K562 (cell line): ENCODE results near the gene ATAD2B. TPM values are rescaled to one million over a fixed set of nuclear protein-coding genes. Genes with fewer than 3 reads are reported as not detected.

Experiments used
- ATAC-seq: fragments of 200-7000 bp; cut with Tn5 transposase; 3 replicates; pipeline ENCODE4 v1.9.1; 2020; ENCODE audit warnings: moderate library complexity
- BruUV-seq: library from RNA; stranded (reverse); fragments of 400-500 nt; replicated peaks from 2 replicates; lab custom pipeline; 2021; lab: Mats Ljungman, UMichigan
- CTCF ChIA-PET: fragments of 300-600 bp; formaldehyde crosslinking; extraction: SDS; loops from one replicate; lab custom pipeline; 2021; ENCODE audit warnings: low intra/inter-chr PET ratio; lab: Yijun Ruan, JAX
- POLR2A ChIA-PET: fragments of 300-600, 350-650 bp; sonication (Branson Sonifier 250); formaldehyde crosslinking; extraction: SDS; loops from one replicate; lab custom pipeline; 2021; ENCODE audit warnings: antibody characterized with exemption, inconsistent platforms; lab: Yijun Ruan, JAX
- DNase-seq, 4 experiments: peaks; one replicate each; pipeline versions ENCODE4 v3.0.0 to v3.0.0-alpha.2; 2011 to 2018; ENCODE audit warnings: low spot score in 3 of 4, mixed read lengths in 3 of 4; ENCODE audit errors: extremely low read depth in 1 of 4
- FAIRE-seq: peaks from 2 replicates; lab custom pipeline; 2011; peaks lifted over from hg19 to GRCh38; lab: Jason Lieb, UNC
- H2AFZ ChIP-seq: 2 replicates; pipeline ENCODE4 v1.6.0; 2011; ENCODE audit warnings: low read depth, low read length, control low read depth, inconsistent platforms
- H3K27ac ChIP-seq: fragments of 200-600 bp; 3 replicates; pipeline ENCODE4 v1.8.0; 2011; ENCODE audit warnings: low read depth, mild to moderate bottlenecking, control low read depth, inconsistent platforms, low read length, moderate library complexity, mixed read lengths; ENCODE audit errors: extremely low read depth
- H3K27me3 ChIP-seq, 2 experiments: fragments of 300-600 bp in 1 of 2; 2 replicates in 1 of 2; 3 replicates in 1 of 2; pipeline versions ENCODE4 v1.6.0 to v1.8.0; 2011; ENCODE audit warnings: inconsistent platforms in 2 of 2, low read length in 2 of 2, mild to moderate bottlenecking in 1 of 2, mixed read lengths in 1 of 2, moderate library complexity in 1 of 2; ENCODE audit not compliant: control insufficient read depth in 2 of 2, insufficient read depth in 2 of 2
- H3K36me3 ChIP-seq: fragments of 300-600 bp; 3 replicates; pipeline ENCODE4 v1.8.0; 2011; ENCODE audit warnings: mild to moderate bottlenecking, low read length, inconsistent platforms; ENCODE audit not compliant: control insufficient read depth, insufficient read depth
- H3K4me1 ChIP-seq, 2 experiments: fragments of 200-600 bp in 1 of 2; replicated peaks in 1 of 2; 2 replicates in 1 of 2; 3 replicates in 1 of 2; pipeline versions ENCODE4 v1.5.1 to v1.8.0; 2011; ENCODE audit warnings: inconsistent platforms in 2 of 2, low read length in 2 of 2, mild to moderate bottlenecking in 1 of 2, mixed read lengths in 1 of 2, moderate library complexity in 1 of 2; ENCODE audit not compliant: control insufficient read depth in 2 of 2, insufficient read depth in 2 of 2
- H3K4me2 ChIP-seq: 2 replicates; pipeline ENCODE4 v1.6.1; 2011; ENCODE audit warnings: low read length, control low read depth, inconsistent platforms, mixed read lengths; ENCODE audit not compliant: insufficient read depth
- H3K4me3 ChIP-seq: fragments of 200-600 bp; sonication (generic), shearing (Covaris generic); 2 replicates; pipeline ENCODE4 v1.5.1; 2016; ENCODE audit warnings: control low read depth, inconsistent platforms
- H3K79me2 ChIP-seq: fragments of 200-600 bp; 3 replicates; pipeline ENCODE4 v1.8.0; 2011; ENCODE audit warnings: low read length, inconsistent platforms; ENCODE audit not compliant: control insufficient read depth, insufficient read depth
- H3K9ac ChIP-seq, 2 experiments: 2 replicates each; pipeline versions ENCODE4 v1.6.0 to v1.6.1; 2011; ENCODE audit warnings: low read depth in 2 of 2, low read length in 2 of 2, control low read depth in 1 of 2, inconsistent platforms in 1 of 2, mild to moderate bottlenecking in 1 of 2, mixed read lengths in 1 of 2; ENCODE audit not compliant: insufficient read depth in 1 of 2
- H3K9me1 ChIP-seq: one replicate; pipeline ENCODE4 v1.6.0; 2011; ENCODE audit warnings: inconsistent platforms, mild to moderate bottlenecking, low read length, moderate library complexity; ENCODE audit not compliant: control insufficient read depth, insufficient read depth
- H3K9me3 ChIP-seq: replicated peaks from 2 replicates; pipeline ENCODE4 v1.5.1; 2011; ENCODE audit warnings: low read depth, low read length, inconsistent platforms; ENCODE audit not compliant: control insufficient read depth, insufficient read depth
- H4K20me1 ChIP-seq: replicated peaks from 2 replicates; pipeline ENCODE4 v1.6.1; 2011; ENCODE audit warnings: low read length, inconsistent platforms, mixed read lengths; ENCODE audit not compliant: control insufficient read depth, insufficient read depth
- ARHGAP35 ChIP-seq: fragments of 450-650 bp; IDR thresholded peaks from 2 replicates; pipeline ENCODE4 v1.6.1; 2018; ENCODE audit not compliant: partially characterized antibody
- CBFA2T3 ChIP-seq: fragments of 450-650 bp; IDR thresholded peaks from 2 replicates; pipeline ENCODE4 v1.6.1; 2017
- CREB5 ChIP-seq: fragments of 250-450 bp; sonication (Bioruptor Pico); IDR thresholded peaks from 2 replicates; pipeline ENCODE4 v1.5.0; 2020; ENCODE audit warnings: mild to moderate bottlenecking
- CUX1 ChIP-seq: fragments of 200-800 bp; sonication (Bioruptor generic); IDR thresholded peaks from 2 replicates; pipeline ENCODE4 v1.6.1; 2016; ENCODE audit warnings: missing genetic modification characterization, missing compliant biosample characterization
- MBD1 ChIP-seq: fragments of 250-450 bp; sonication (Bioruptor Pico); IDR thresholded peaks from 2 replicates; pipeline ENCODE4 v1.8.0; 2022; ENCODE audit warnings: inconsistent platforms
- MEIS2 ChIP-seq: fragments of 450-650 bp; IDR thresholded peaks from 2 replicates; pipeline ENCODE4 v1.6.1; 2014; ENCODE audit warnings: mild to moderate bottlenecking; ENCODE audit not compliant: partially characterized antibody
- PCBP1 ChIP-seq: fragments of 200-400 bp; formaldehyde crosslinking; IDR thresholded peaks from 2 replicates; pipeline ENCODE4 v1.6.1; 2018; ENCODE audit warnings: mild to moderate bottlenecking, low read depth, low read length; ENCODE audit not compliant: poor library complexity, severe bottlenecking
- PTTG1 ChIP-seq: fragments of 450-650 bp; IDR thresholded peaks from 2 replicates; pipeline ENCODE4 v1.6.1; 2016; ENCODE audit warnings: low read depth, mild to moderate bottlenecking, missing genetic modification characterization, missing compliant biosample characterization
- U2AF2 ChIP-seq: fragments of 200-400 bp; formaldehyde crosslinking; optimal IDR thresholded peaks from 2 replicates; pipeline ENCODE3; 2017; ENCODE audit warnings: low read depth, mild to moderate bottlenecking, low read length
- ZBTB1 ChIP-seq: sonication (generic); formaldehyde crosslinking; IDR thresholded peaks from 2 replicates; pipeline ENCODE4 v1.8.1; 2023; ENCODE audit warnings: missing genetic modification reagents, low read depth, mild to moderate bottlenecking, borderline replicate concordance
- ZC3H11A ChIP-seq: IDR thresholded peaks from 2 replicates; pipeline ENCODE4 v1.6.1; 2012; ENCODE audit warnings: low read depth, low read length, improper control_type of control experiment
- ZNF143 ChIP-seq: sonication (generic); formaldehyde crosslinking; IDR thresholded peaks from 2 replicates; pipeline ENCODE4 v1.9.0; 2022; ENCODE audit warnings: mild to moderate bottlenecking, missing genetic modification reagents
- ZNF316 ChIP-seq: fragments of 450-650 bp; IDR thresholded peaks from 2 replicates; pipeline ENCODE4 v1.6.1; 2016
- in situ Hi-C: fragments of 300-500 bp; cut with MboI; formaldehyde crosslinking; loops from 4 replicates; pipeline ENCODE4 v1.15.0; 2018; ENCODE audit warnings: inconsistent platforms, mixed read lengths
- intact Hi-C: fragments of 100-400 bp; cut with micrococcal nuclease; formaldehyde crosslinking; loops from 2 replicates; pipeline ENCODE4 v1.14.2; 2022
- polyA plus RNA-seq, 8 experiments: library from polyadenylated mRNA; depleted of rRNA in 4 of 8; stranded (reverse) in 5 of 8; unstranded in 3 of 8; fragments of >200 nt; fragmentation: Nextera tagmentation in 2 of 8; fragmentation: Illumina TruSeq in 1 of 8; extraction: Ambion mirVana in 2 of 8; extraction: Trizol in 1 of 8; gene quantifications; 2 replicates each; pipeline versions ENCODE4 v1.2.1 to v1.2.3, GENCODE V29; 2011 to 2014; ENCODE audit warnings: inconsistent platforms in 1 of 8, missing spikeins in 1 of 8
- total RNA-seq, 7 experiments: library from RNA; depleted of rRNA in 6 of 7; stranded (reverse); fragments of >200 nt in 6 of 7; fragmentation: Illumina TruSeq in 2 of 7; extraction: Trizol in 2 of 7; gene quantifications; 2 replicates each; pipeline versions ENCODE4 v1.2.1 to v1.2.3, GENCODE V29; 2011 to 2021; ENCODE audit warnings: low replicate concordance in 1 of 7

The ATAD2B gene
- total and polyA plus RNA-seq, 9 of the 15 experiments (the other 6 are each of a cell fraction or from before 2014, with no cell fraction given) = 3.2 to 21.6 (median 11.4) TPM

GRCh38 chr2:23746141-23746863, 180.6 kb downstream of the ATAD2B start (continued):
- no peak for TF ChIP-seq ARHGAP35
- peak; percentile 53 for TF ChIP-seq MEIS2
- TF ChIP-seq CREB5 (CRISPR knock-in tag) = no peak

GRCh38 chr2:23745726-23746105, 181.2 kb downstream of the ATAD2B start:
- Histone ChIP-seq H3K4me3 (no peak overlapping the region), H3K9me3 (no peaks in the 10 kb centered on the region), H3K9me1 (no peaks in the 10 kb centered on the region), H3K9ac (no peak overlapping the region), H4K20me1 (no peaks in the 10 kb centered on the region), H2AFZ (no peak overlapping the region), H3K27me3 (no peaks in the 10 kb centered on the region), H3K4me1 (no peaks in the 10 kb centered on the region; a peak in 1 of 5 replicates), H3K36me3 (peaks cover 4% of the 10 kb centered on the region; the same call in 1 of the 3 replicates), H3K4me2 (no peak overlapping the region), H3K27ac (no peak overlapping the region), H3K79me2 (no peaks in the 10 kb centered on the region)
- ChIA-PET CTCF (no interaction called here), POLR2A (no interaction called here)
- ATAC-seq (peak; percentile 54), FAIRE-seq (no peak), DNase-seq (no peak)
- no TSS peak for BruUV-seq
- intact Hi-C loops (no loop called here), in situ Hi-C loops (no loop called here)
- TF ChIP-seq PTTG1 (no peak), ZBTB1 (no peak), ZNF143 (no peak), CUX1 (no peak), PCBP1 (no peak), ZC3H11A (no peak), CBFA2T3 (peak; percentile 56), ZNF316 (peak; percentile 48; the same call in 1 of the 2 replicates), MBD1 (CRISPR knock-in tag) (no peak), U2AF2 (no peak)
